Stimulated activated naive B cell treated with anti-CD40 and anti-IgM and Interleukin-4, amounts not matched to agents 10 μg/mL and 1 μg/mL and 100 μg/mL, for 72 hours (primary cell): ENCODE data around the gene DAGLA.

ENCODE experiments used
- ATAC-seq, 2 donors: fragments of 150-1000 bp; cut with Tn5 transposase; replicated peaks; 2 replicates each; pipeline ENCODE4 v1.10.0; 2021; ENCODE audit warnings: moderate library complexity in 1 of 2
- DNase-seq: peaks from one replicate; pipeline ENCODE4 v3.0.0; 2021
- H3K27ac Mint-ChIP-seq: one replicate; pipeline ENCODE4 v1.8.0; 2022; ENCODE audit warnings: mild to moderate bottlenecking, mixed read lengths
- H3K27me3 Mint-ChIP-seq, 2 donors: one replicate each; pipeline ENCODE4 v1.8.0; 2022; ENCODE audit warnings: mixed read lengths in 2 of 2
- H3K36me3 Mint-ChIP-seq, 2 donors: one replicate each; pipeline ENCODE4 v1.8.0; 2022; ENCODE audit warnings: mixed read lengths in 2 of 2, mild to moderate bottlenecking in 1 of 2
- H3K4me1 Mint-ChIP-seq, 2 donors: one replicate each; pipeline ENCODE4 v1.8.0; 2022; ENCODE audit warnings: mixed read lengths in 2 of 2, mild to moderate bottlenecking in 1 of 2
- H3K4me3 Mint-ChIP-seq, 2 donors: one replicate each; pipeline ENCODE4 v1.8.0; 2022; ENCODE audit warnings: mild to moderate bottlenecking in 2 of 2, mixed read lengths in 2 of 2, moderate library complexity in 1 of 2
- H3K9me3 Mint-ChIP-seq, 2 donors: one replicate each; pipeline ENCODE4 v1.8.0; 2022; ENCODE audit warnings: mixed read lengths in 2 of 2, mild to moderate bottlenecking in 1 of 2

DAGLA gene

GRCh38 chr11:61787928-61788491 is 107.8 kb downstream of the DAGLA start:
- H3K4me1 Mint-ChIP-seq, result peaks cover 27 to 48% of the 10 kb centered on the region in 2 donors

GRCh38 chr11:61791737-61792309 is 111.6 kb downstream of the DAGLA start:
- peak; percentile 42 for DNase-seq
- Mint-ChIP-seq H3K4me3 (peak overlapping the region; percentile 92), H3K9me3 (no peaks in the 10 kb centered on the region), H3K27me3 (no peaks in the 10 kb centered on the region), H3K4me1 (peaks cover 25 to 44% of the 10 kb centered on the region in 2 donors), H3K27ac (peak overlapping the region; percentile 99), H3K36me3 (peaks cover 24 to 40% of the 10 kb centered on the region in 2 donors)
- peak; percentile 53 to 62 for ATAC-seq

More at GRCh38 chr11:61787928-61788491, 107.8 kb downstream of the DAGLA start:
- H3K36me3 Mint-ChIP-seq, result peaks cover 37 to 53% of the 10 kb centered on the region in 2 donors
- H3K27me3 Mint-ChIP-seq, result no peaks in the 10 kb centered on the region
- no peak overlapping the region for H3K4me3 Mint-ChIP-seq
- no peaks in the 10 kb centered on the region for H3K9me3 Mint-ChIP-seq
- H3K27ac Mint-ChIP-seq, result no peak overlapping the region
- no peak for DNase-seq
- no peak for ATAC-seq

GRCh38 chr11:61792310-61793082 is 112.3 kb downstream of the DAGLA start, which contains the start of the genes FEN1 and TMEM258:
TSS of gene FEN1 (plus strand) at chr11:61792911. CDS start at chr11:61795362, 2,451 bp downstream.
TSS of gene TMEM258 (minus strand) at chr11:61792599. CDS start at chr11:61792558, 41 bp downstream.
- Mint-ChIP-seq H3K4me3 (peak within 1 kb of the TSS; percentile 92), H3K27ac (peak within 1 kb of the TSS; percentile 99), H3K4me1 (peaks cover 25 to 41% of the 10 kb centered on the region in 2 donors), H3K9me3 (no peaks in the 10 kb centered on the region), H3K27me3 (no peaks in the 10 kb centered on the region), H3K36me3 (peaks cover 22 to 46% of the 10 kb centered on the region in 2 donors)
- peak; percentile 87 for DNase-seq
- ATAC-seq, result peak; percentile 93

DNA sequence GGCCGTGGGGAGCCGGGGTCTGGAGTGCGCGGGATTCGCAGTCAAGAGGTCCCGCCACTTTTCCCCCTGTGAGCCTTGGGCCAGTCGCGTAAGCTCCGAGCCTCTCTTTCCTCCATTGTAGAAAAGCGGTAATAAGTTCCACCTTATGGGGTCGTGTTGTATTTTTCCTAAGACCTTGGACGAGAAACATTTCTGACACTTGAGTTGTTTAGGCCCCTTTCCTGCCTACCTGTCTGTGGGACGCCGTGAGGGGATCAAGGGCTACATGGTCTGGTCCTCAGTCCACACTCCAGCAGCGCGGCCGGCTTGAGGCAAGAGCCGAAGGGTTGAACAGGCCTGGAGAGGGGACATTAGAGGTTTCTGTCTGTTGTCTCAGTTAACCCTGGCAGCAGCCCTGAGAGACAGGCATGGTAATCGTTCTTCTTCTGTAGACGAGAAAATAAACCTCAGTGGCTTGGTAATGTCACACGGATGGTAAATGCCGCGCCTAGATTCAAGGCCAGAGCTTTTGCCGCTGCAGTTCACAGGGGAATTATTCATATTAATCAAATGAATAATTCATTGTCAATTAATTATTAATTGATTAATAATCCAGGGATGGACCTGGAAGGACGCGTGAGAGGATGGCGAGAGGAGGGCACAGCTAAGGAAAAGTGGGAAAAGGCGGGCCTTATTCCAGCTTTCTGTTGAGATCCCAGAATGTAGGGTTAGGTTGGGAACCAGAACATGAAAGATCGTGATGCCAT is 113.1 kb downstream of the DAGLA start:
- Mint-ChIP-seq H3K4me1 (peaks cover 23 to 41% of the 10 kb centered on the region in 2 donors), H3K4me3 (peak overlapping the region; percentile 92), H3K27ac (peak overlapping the region; percentile 99), H3K36me3 (peaks cover 19 to 45% of the 10 kb centered on the region in 2 donors), H3K9me3 (no peaks in the 10 kb centered on the region), H3K27me3 (no peaks in the 10 kb centered on the region)
- DNase-seq (no peak), ATAC-seq (peak; percentile 32 to 35)

- H3K27ac Mint-ChIP-seq, result peak overlapping the region; percentile 65
- peak overlapping the region; percentile 92 for H3K4me3 Mint-ChIP-seq
- DNase-seq (no peak), ATAC-seq (no peak)
- no peaks in the 10 kb centered on the region for H3K9me3 Mint-ChIP-seq
- no peaks in the 10 kb centered on the region for H3K27me3 Mint-ChIP-seq
- H3K36me3 Mint-ChIP-seq, result peaks cover 17 to 43% of the 10 kb centered on the region in 2 donors
- H3K4me1 Mint-ChIP-seq, result peaks cover 25 to 41% of the 10 kb centered on the region in 2 donors
Measured at GRCh38 chr11:61793829-61794204, 113.6 kb downstream of the DAGLA start.

- Mint-ChIP-seq H3K36me3 (peaks cover 19 to 45% of the 10 kb centered on the region in 2 donors), H3K9me3 (no peaks in the 10 kb centered on the region), H3K27ac (no peak overlapping the region), H3K4me1 (peaks cover 24 to 39% of the 10 kb centered on the region in 2 donors), H3K4me3 (no peak overlapping the region), H3K27me3 (no peaks in the 10 kb centered on the region)
- no peak for DNase-seq
- ATAC-seq, result no peak
Measured at GRCh38 chr11:61794579-61794978, 114.4 kb downstream of the DAGLA start.

DNA sequence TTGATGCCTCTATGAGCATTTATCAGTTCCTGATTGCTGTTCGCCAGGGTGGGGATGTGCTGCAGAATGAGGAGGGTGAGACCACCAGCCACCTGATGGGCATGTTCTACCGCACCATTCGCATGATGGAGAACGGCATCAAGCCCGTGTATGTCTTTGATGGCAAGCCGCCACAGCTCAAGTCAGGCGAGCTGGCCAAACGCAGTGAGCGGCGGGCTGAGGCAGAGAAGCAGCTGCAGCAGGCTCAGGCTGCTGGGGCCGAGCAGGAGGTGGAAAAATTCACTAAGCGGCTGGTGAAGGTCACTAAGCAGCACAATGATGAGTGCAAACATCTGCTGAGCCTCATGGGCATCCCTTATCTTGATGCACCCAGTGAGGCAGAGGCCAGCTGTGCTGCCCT is 115.3 kb downstream of the DAGLA start:
- H3K27ac Mint-ChIP-seq, result no peak overlapping the region
- peaks cover 16 to 39% of the 10 kb centered on the region in 2 donors for H3K36me3 Mint-ChIP-seq
- DNase-seq (no peak), ATAC-seq (no peak)
- H3K4me3 Mint-ChIP-seq, result no peak overlapping the region
- no peaks in the 10 kb centered on the region for H3K27me3 Mint-ChIP-seq
- H3K4me1 Mint-ChIP-seq, result peaks cover 20 to 30% of the 10 kb centered on the region in 2 donors
- no peaks in the 10 kb centered on the region for H3K9me3 Mint-ChIP-seq

DNA sequence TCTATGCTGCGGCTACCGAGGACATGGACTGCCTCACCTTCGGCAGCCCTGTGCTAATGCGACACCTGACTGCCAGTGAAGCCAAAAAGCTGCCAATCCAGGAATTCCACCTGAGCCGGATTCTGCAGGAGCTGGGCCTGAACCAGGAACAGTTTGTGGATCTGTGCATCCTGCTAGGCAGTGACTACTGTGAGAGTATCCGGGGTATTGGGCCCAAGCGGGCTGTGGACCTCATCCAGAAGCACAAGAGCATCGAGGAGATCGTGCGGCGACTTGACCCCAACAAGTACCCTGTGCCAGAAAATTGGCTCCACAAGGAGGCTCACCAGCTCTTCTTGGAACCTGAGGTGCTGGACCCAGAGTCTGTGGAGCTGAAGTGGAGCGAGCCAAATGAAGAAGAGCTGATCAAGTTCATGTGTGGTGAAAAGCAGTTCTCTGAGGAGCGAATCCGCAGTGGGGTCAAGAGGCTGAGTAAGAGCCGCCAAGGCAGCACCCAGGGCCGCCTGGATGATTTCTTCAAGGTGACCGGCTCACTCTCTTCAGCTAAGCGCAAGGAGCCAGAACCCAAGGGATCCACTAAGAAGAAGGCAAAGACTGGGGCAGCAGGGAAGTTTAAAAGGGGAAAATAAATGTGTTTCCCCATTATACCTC is 115.8 kb downstream of the DAGLA start:
- no peaks in the 10 kb centered on the region for H3K27me3 Mint-ChIP-seq
- no peaks in the 10 kb centered on the region for H3K9me3 Mint-ChIP-seq
- ATAC-seq (no peak), DNase-seq (no peak)
- no peak overlapping the region for H3K27ac Mint-ChIP-seq
- H3K36me3 Mint-ChIP-seq, result peaks cover 18 to 40% of the 10 kb centered on the region in 2 donors
- H3K4me1 Mint-ChIP-seq, result peaks cover 22 to 30% of the 10 kb centered on the region in 2 donors
- no peak overlapping the region for H3K4me3 Mint-ChIP-seq
